ENCODE results near the gene TWF2. TPM values are rescaled to one million over a fixed set of nuclear protein-coding genes. Genes with fewer than 3 reads are reported as not detected.
A peak's percentile ranks its signal among the peaks of the same experiment; 100 is the strongest.

The TWF2 gene
- total and polyA plus RNA-seq, 2 of the 13 experiments (the other 11 are each of a cell fraction or from before 2014, with no cell fraction given): 45.5 to 108 TPM

- intact Hi-C loops (cut with micrococcal nuclease; ENCODE audit: unreplicated experiment) (loop anchor here (5.0 kb wide), 1 partner anchor 49 kb away; the partner anchor contains the start of gene GLYCTK), in situ Hi-C loops (cut with HindIII; ENCODE audit: extremely low pct_ligation_motif_present, low pct_unique_long_range_greater_than_20kb) (no loop called here)
- Histone ChIP-seq H3K27me3 (ENCODE audit: control insufficient read depth in 1 of 2, insufficient read depth in 2 of 2, low read length in 2 of 2) (no peaks in the 10 kb centered on the region; a peak in 1 of 5 replicates), H3K79me2 (ENCODE audit: insufficient read depth, low read length) (peaks cover 29% of the 10 kb centered on the region), H3K9me3 (ENCODE audit: low read length) (no peaks in the 10 kb centered on the region), H3K4me3 (replicated peaks in 1 of 3; ENCODE audit: insufficient read depth in 1 of 3, low read depth in 2 of 3, low read length in 3 of 3) (peak overlapping the region; percentile 79 to 100 (median 98)), H3K36me3 (replicated peaks in 1 of 2; ENCODE audit: control insufficient read depth in 1 of 2, insufficient read depth in 2 of 2, low read length in 2 of 2) (peaks cover 1 to 12% of the 10 kb centered on the region in 2 experiments; a peak in 4 of 5 replicates), H3K4me1 (ENCODE audit: insufficient read depth, low read length) (peaks cover 47% of the 10 kb centered on the region), H3K9ac (ENCODE audit: insufficient read depth, low read depth, low read length) (peak overlapping the region; percentile 89), H3K4me2 (ENCODE audit: low read depth, low read length) (peak overlapping the region; percentile 80), H3K27ac (ENCODE audit: extremely low read length, insufficient read depth, low read length) (peak overlapping the region; percentile 68), H4K20me1 (ENCODE audit: insufficient read depth, low read length) (peaks cover 13% of the 10 kb centered on the region; the same call in 1 of the 2 replicates), H2AFZ (ENCODE audit: low read length) (no peak overlapping the region)
- ChIA-PET POLR2A (interaction anchor here (0.7 to 5.9 kb wide), 28 partner anchors 8 to 298 kb away, joined by 3 to 126 read pairs (median 4); partner anchors contain the start of genes ABHD14B, ACY1, GLYCTK and POC1A), CTCF (ENCODE audit: low intra/inter-chr PET ratio, low total read pairs) (no interaction called here)
- 0% methylated on average over 5 of the region's 11 CpGs for WGBS (ENCODE audit: low lambda C conversion rate)
- FAIRE-seq: peak; percentile 88
- ATAC-seq: peak; percentile 65
- TSS peak; percentile 85 for BruUV-seq (replicated peaks)
- DNase-seq (ENCODE audit: low spot score): peak; percentile 89
- TF ChIP-seq ZFP36L2 (CRISPR knock-in tag; IDR thresholded peaks at IDR 0.05) (no peak), BRD4 (CRISPR knock-in tag; IDR thresholded peaks at IDR 0.05) (0 out of 2 replicates have a peak, but pooled peaks have one; percentile 14), ZNF766 (CRISPR knock-in tag; IDR thresholded peaks at IDR 0.05; ENCODE audit: borderline replicate concordance) (no peak), PRMT3 (CRISPR knock-in tag; IDR thresholded peaks at IDR 0.05; ENCODE audit: borderline replicate concordance, low read depth) (no peak), ZNF354B (CRISPR knock-in tag; IDR thresholded peaks at IDR 0.05) (no peak), HOXA5 (CRISPR knock-in tag; IDR thresholded peaks at IDR 0.05) (0 out of 2 replicates have a peak, but pooled peaks have one; percentile 27), ZFP62 (CRISPR knock-in tag; IDR thresholded peaks at IDR 0.05) (no peak), ZNF879 (CRISPR knock-in tag; IDR thresholded peaks at IDR 0.05) (no peak; the same call in 1 of the 2 replicates), HNF4G (IDR thresholded peaks at IDR 0.05; ENCODE audit: borderline replicate concordance, low read depth, low read length) (peak; percentile 93), HNF4G (CRISPR knock-in tag; IDR thresholded peaks at IDR 0.05; ENCODE audit: borderline replicate concordance, low read depth) (peak; percentile 94), MEIS1 (CRISPR knock-in tag; IDR thresholded peaks at IDR 0.05; ENCODE audit: borderline replicate concordance) (peak; percentile 58; the same call in 1 of the 2 replicates), ZNF337 (CRISPR knock-in tag; IDR thresholded peaks at IDR 0.05; ENCODE audit: borderline replicate concordance, low read depth) (no peak), PBX3 (CRISPR knock-in tag; IDR thresholded peaks at IDR 0.05; ENCODE audit: borderline replicate concordance) (no peak), FOXK1 (CRISPR knock-in tag; IDR thresholded peaks at IDR 0.05; ENCODE audit: borderline replicate concordance, low read depth) (peak; percentile 93; the same call in 1 of the 2 replicates), SCMH1 (CRISPR knock-in tag; IDR thresholded peaks at IDR 0.05; ENCODE audit: borderline replicate concordance) (no peak), PITX1 (CRISPR knock-in tag; IDR thresholded peaks at IDR 0.05) (peak; percentile 62; the same call in 1 of the 2 replicates), SNAPC2 (CRISPR knock-in tag; IDR thresholded peaks at IDR 0.05) (no peak), JARID2 (CRISPR knock-in tag; IDR thresholded peaks at IDR 0.05; ENCODE audit: insufficient replicate concordance) (no peak), ZNF546 (CRISPR knock-in tag; conservative IDR thresholded peaks at IDR 0.05) (no peak), ZNF780A (CRISPR knock-in tag; IDR thresholded peaks at IDR 0.05) (no peak; the same call in 1 of the 2 replicates), ZNF343 (CRISPR knock-in tag; IDR thresholded peaks at IDR 0.05) (0 out of 2 replicates have a peak, but pooled peaks have one; percentile 2), SRY (CRISPR knock-in tag; IDR thresholded peaks at IDR 0.05) (peak; percentile 38; the same call in 1 of the 2 replicates), ZNF569 (CRISPR knock-in tag; IDR thresholded peaks at IDR 0.05; ENCODE audit: borderline replicate concordance) (no peak), ZNF256 (CRISPR knock-in tag; conservative IDR thresholded peaks at IDR 0.05) (no peak)
- TF ChIP-seq, protein P1, sequence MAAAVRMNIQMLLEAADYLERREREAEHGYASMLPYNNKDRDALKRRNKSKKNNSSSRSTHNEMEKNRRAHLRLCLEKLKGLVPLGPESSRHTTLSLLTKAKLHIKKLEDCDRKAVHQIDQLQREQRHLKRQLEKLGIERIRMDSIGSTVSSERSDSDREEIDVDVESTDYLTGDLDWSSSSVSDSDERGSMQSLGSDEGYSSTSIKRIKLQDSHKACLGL (CRISPR knock-in tag; IDR thresholded peaks at IDR 0.05): peak; percentile 47
These were observed 681 bp downstream of the TWF2 start for GRCh38 chr3:52238193-52238760.
